Activated T-helper 1 cell treated with anti-CD3 and anti-CD28 coated beads, Interleukin-12 subunit alpha, Interleukin-12 subunit beta, Interleukin-2, Interleukin-4 antibody, amounts not matched to agents 30 ng/mL and 10 ng/mL and 1 ng/mL, durations not matched to agents 14 hours and 24 hours and 36 hours (primary cell): ENCODE data around the gene PAX7. TPM values are rescaled to one million over a fixed set of nuclear protein-coding genes. Genes with fewer than 3 reads are reported as not detected.
"Not testable (repeated sequence)": the region's sequence is repeated elsewhere in the genome, so short reads cannot be mapped to it uniquely, and the experiment has no call there.

Source experiments
- DNase-seq: peaks from one replicate; pipeline ENCODE4 v3.0.0; 2021; ENCODE audit warnings: low spot score
- H3K27ac Mint-ChIP-seq: one replicate; pipeline ENCODE4 v1.8.0; 2021; ENCODE audit warnings: mild to moderate bottlenecking, mixed read lengths
- H3K27me3 Mint-ChIP-seq: one replicate; pipeline ENCODE4 v1.8.0; 2022; ENCODE audit warnings: mild to moderate bottlenecking, moderate library complexity, mixed read lengths; ENCODE audit not compliant: insufficient read depth
- H3K36me3 Mint-ChIP-seq: one replicate; pipeline ENCODE4 v1.8.0; 2021; ENCODE audit warnings: low read depth, mixed read lengths
- H3K4me1 Mint-ChIP-seq: one replicate; pipeline ENCODE4 v1.8.0; 2021; ENCODE audit warnings: low read depth, mixed read lengths
- H3K4me3 Mint-ChIP-seq: one replicate; pipeline ENCODE4 v1.8.0; 2021; ENCODE audit warnings: mild to moderate bottlenecking, moderate library complexity, mixed read lengths
- H3K9me3 Mint-ChIP-seq: one replicate; pipeline ENCODE4 v1.8.0; 2021; ENCODE audit warnings: mixed read lengths
- intact Hi-C: fragments of 100-400 bp; cut with micrococcal nuclease; formaldehyde crosslinking; loops from one replicate; pipeline ENCODE4 v1.15.1; 2024
- total RNA-seq: library from RNA; stranded (reverse); gene quantifications from 2 replicates; pipeline ENCODE4 v1.2.3, GENCODE V29; 2022

Gene PAX7
- total RNA-seq, 1 donor from 2014 or later, result not detected

GRCh38 chr1:18739897-18740296 is 109.3 kb downstream of the PAX7 start:
- Mint-ChIP-seq H3K4me3 (no peak overlapping the region), H3K36me3 (no peaks in the 10 kb centered on the region), H3K27me3 (no peaks in the 10 kb centered on the region), H3K4me1 (no peaks in the 10 kb centered on the region), H3K27ac (no peak overlapping the region), H3K9me3 (no peaks in the 10 kb centered on the region)
- intact Hi-C loops, result no loop called here
- no peak for DNase-seq

GRCh38 chr1:18740617-18741016 is 110.0 kb downstream of the PAX7 start:
- Mint-ChIP-seq H3K27me3 (no peaks in the 10 kb centered on the region), H3K4me3 (no peak overlapping the region), H3K36me3 (no peaks in the 10 kb centered on the region), H3K27ac (no peak overlapping the region), H3K9me3 (no peaks in the 10 kb centered on the region), H3K4me1 (no peaks in the 10 kb centered on the region)
- intact Hi-C loops, result no loop called here
- no peak for DNase-seq

GRCh38 chr1:18743233-18743632 is 112.6 kb downstream of the PAX7 start:
- H3K4me3 Mint-ChIP-seq, result no peak overlapping the region
- no peaks in the 10 kb centered on the region for H3K9me3 Mint-ChIP-seq
- H3K27me3 Mint-ChIP-seq, result peaks cover 2% of the 10 kb centered on the region
- H3K27ac Mint-ChIP-seq, result no peak overlapping the region
- no peaks in the 10 kb centered on the region for H3K36me3 Mint-ChIP-seq
- H3K4me1 Mint-ChIP-seq, result no peaks in the 10 kb centered on the region
- intact Hi-C loops, result no loop called here
- DNase-seq, result no peak

GRCh38 chr1:18744381-18744780 is 113.7 kb downstream of the PAX7 start:
- H3K27me3 Mint-ChIP-seq, H3K27ac Mint-ChIP-seq: not testable (repeated sequence)

GRCh38 chr1:18746981-18747380 is 116.3 kb downstream of the PAX7 start:
- intact Hi-C loops, result no loop called here
- no peak overlapping the region for H3K27ac Mint-ChIP-seq
- no peaks in the 10 kb centered on the region for H3K4me1 Mint-ChIP-seq
- H3K9me3 Mint-ChIP-seq, result peaks cover 10% of the 10 kb centered on the region
- H3K36me3 Mint-ChIP-seq, result no peaks in the 10 kb centered on the region
- DNase-seq, result no peak
- H3K4me3 Mint-ChIP-seq, result no peak overlapping the region
- H3K27me3 Mint-ChIP-seq, result peaks cover 2% of the 10 kb centered on the region

More at GRCh38 chr1:18744381-18744780, 113.7 kb downstream of the PAX7 start:
- H3K9me3 Mint-ChIP-seq, H3K36me3 Mint-ChIP-seq, DNase-seq, H3K4me3 Mint-ChIP-seq, intact Hi-C loops, H3K4me1 Mint-ChIP-seq: not testable (repeated sequence)

GRCh38 chr1:18747671-18748070 is 117.0 kb downstream of the PAX7 start:
- Mint-ChIP-seq H3K4me1 (no peaks in the 10 kb centered on the region), H3K27me3 (peaks cover 2% of the 10 kb centered on the region), H3K4me3 (no peak overlapping the region), H3K27ac (no peak overlapping the region), H3K9me3 (peaks cover 10% of the 10 kb centered on the region), H3K36me3 (no peaks in the 10 kb centered on the region)
- DNase-seq, result no peak
- intact Hi-C loops, result no loop called here

- intact Hi-C loops, result no loop called here
- no peak for DNase-seq
- Mint-ChIP-seq H3K4me1 (no peaks in the 10 kb centered on the region), H3K4me3 (no peak overlapping the region), H3K36me3 (no peaks in the 10 kb centered on the region), H3K27me3 (peaks cover 2% of the 10 kb centered on the region), H3K27ac (no peak overlapping the region), H3K9me3 (peaks cover 10% of the 10 kb centered on the region)
These were observed 117.8 kb downstream of the PAX7 start for GRCh38 chr1:18748435-18748834.

- intact Hi-C loops, result no loop called here
- Mint-ChIP-seq H3K27ac (no peak overlapping the region), H3K36me3 (no peaks in the 10 kb centered on the region)
These were observed 118.9 kb downstream of the PAX7 start for GRCh38 chr1:18749569-18749968.

GRCh38 chr1:18750600-18750999 is 120.0 kb downstream of the PAX7 start:
- intact Hi-C loops, result no loop called here
- Mint-ChIP-seq H3K4me1 (no peaks in the 10 kb centered on the region), H3K27ac (no peak overlapping the region), H3K9me3 (peaks cover 10% of the 10 kb centered on the region), H3K27me3 (peaks cover 2% of the 10 kb centered on the region), H3K36me3 (no peaks in the 10 kb centered on the region), H3K4me3 (no peak overlapping the region)
- no peak for DNase-seq

More at GRCh38 chr1:18749569-18749968, 118.9 kb downstream of the PAX7 start:
- no peak for DNase-seq
- Mint-ChIP-seq H3K4me3 (no peak overlapping the region), H3K9me3 (peaks cover 10% of the 10 kb centered on the region), H3K27me3 (peaks cover 2% of the 10 kb centered on the region), H3K4me1 (no peaks in the 10 kb centered on the region)

- Mint-ChIP-seq H3K27ac (no peak overlapping the region), H3K27me3 (peaks cover 2% of the 10 kb centered on the region), H3K9me3 (peaks cover 10% of the 10 kb centered on the region), H3K36me3 (no peaks in the 10 kb centered on the region), H3K4me1 (no peaks in the 10 kb centered on the region), H3K4me3 (no peak overlapping the region)
- intact Hi-C loops, result no loop called here
- DNase-seq, result no peak
These were observed 120.8 kb downstream of the PAX7 start for GRCh38 chr1:18751425-18751824.

- Mint-ChIP-seq H3K27me3 (peaks cover 2% of the 10 kb centered on the region), H3K4me1 (no peaks in the 10 kb centered on the region), H3K36me3 (no peaks in the 10 kb centered on the region), H3K27ac (no peak overlapping the region), H3K9me3 (peaks cover 10% of the 10 kb centered on the region), H3K4me3 (no peak overlapping the region)
- intact Hi-C loops, result no loop called here
- no peak for DNase-seq
These were observed 121.8 kb downstream of the PAX7 start for GRCh38 chr1:18752409-18752808.

- Mint-ChIP-seq H3K4me1 (no peaks in the 10 kb centered on the region), H3K27me3 (peaks cover 11% of the 10 kb centered on the region), H3K27ac (no peak overlapping the region), H3K9me3 (no peaks in the 10 kb centered on the region), H3K36me3 (no peaks in the 10 kb centered on the region), H3K4me3 (no peak overlapping the region)
- no peak for DNase-seq
- intact Hi-C loops, result no loop called here
These were observed 129.5 kb downstream of the PAX7 start for GRCh38 chr1:18760156-18760555.

GRCh38 chr1:18761948-18762840 is 131.5 kb downstream of the PAX7 start:
- no peak for DNase-seq
- intact Hi-C loops, result no loop called here
- H3K36me3 Mint-ChIP-seq, result no peaks in the 10 kb centered on the region

More at GRCh38 chr1:18761948-18762840, 131.5 kb downstream of the PAX7 start:
- H3K4me1 Mint-ChIP-seq, result no peaks in the 10 kb centered on the region
- no peak overlapping the region for H3K27ac Mint-ChIP-seq
- peaks cover 14% of the 10 kb centered on the region for H3K27me3 Mint-ChIP-seq
- no peak overlapping the region for H3K4me3 Mint-ChIP-seq
- no peaks in the 10 kb centered on the region for H3K9me3 Mint-ChIP-seq
